ENCODE measurements around the gene GGA1.

The GGA1 gene

DNA sequence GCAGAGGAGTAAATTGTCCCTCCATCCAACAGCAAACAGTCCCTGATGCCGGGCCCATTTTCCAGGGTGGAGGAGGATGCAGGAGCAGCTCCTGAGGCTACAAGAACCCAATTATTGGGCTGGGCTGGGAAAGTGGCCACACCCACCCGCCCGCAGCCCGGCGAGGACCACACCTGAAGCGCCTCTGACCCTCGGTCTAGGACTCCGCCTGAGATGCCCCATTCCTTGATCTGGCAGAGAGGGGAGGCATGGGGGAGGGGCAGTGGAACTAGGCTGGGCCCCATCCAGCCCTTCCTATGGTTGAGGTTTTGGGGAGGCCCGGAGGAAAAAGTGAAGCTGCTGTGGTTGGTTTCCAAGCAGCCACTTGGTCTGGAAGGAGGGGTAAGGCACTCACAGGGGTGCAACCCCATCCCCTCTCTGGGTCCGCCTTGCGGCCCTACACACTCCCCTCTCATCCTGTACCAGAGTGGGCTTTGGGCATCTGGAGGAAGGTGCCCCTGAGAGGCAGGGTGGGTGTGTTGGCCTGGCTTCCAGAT is 64.4 kb downstream of the GGA1 start:
- no peak for DNase-seq

DNA sequence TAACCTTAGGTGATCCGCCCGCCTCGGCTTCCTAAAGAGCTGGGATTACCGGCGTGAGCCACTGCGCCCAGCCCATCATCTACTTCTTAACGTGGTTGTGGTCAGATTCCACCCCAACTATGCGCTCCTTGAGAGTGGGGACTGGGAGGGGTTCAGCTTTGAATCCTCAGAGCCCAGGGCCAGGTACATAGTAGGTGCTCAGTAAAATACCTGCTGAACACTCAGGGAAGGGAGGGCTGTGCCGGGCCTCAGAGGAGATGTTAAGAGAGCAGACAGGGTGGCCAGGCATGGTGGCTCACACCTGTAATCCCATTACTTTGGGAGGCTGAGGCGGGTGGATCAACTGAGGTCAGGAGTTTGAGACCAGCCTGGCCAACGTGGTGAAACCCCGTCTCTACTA is 65.6 kb downstream of the GGA1 start:
- DNase-seq = no peak

- DNase-seq = peak in 55 of 56 donors; percentile 16 to 89 (median 69)
Observed at GRCh38 chr22:37674951-37675929, 66.6 kb downstream of the GGA1 start, which contains the start of gene LGALS1. Gene LGALS1, plus strand, starts transcription at chr22:37675636. Its CDS starts 67 bp downstream, at chr22:37675703.

GRCh38 chr22:37675930-37676735 is 67.5 kb downstream of the GGA1 start:
- DNase-seq = peak in 23 of 56 donors; percentile 2 to 43 (median 24)

- DNase-seq = peak in 34 of 56 donors; percentile 13 to 73 (median 36)
Observed at GRCh38 chr22:37676736-37677492, 68.3 kb downstream of the GGA1 start.

GRCh38 chr22:37677493-37677974 is 68.9 kb downstream of the GGA1 start:
- DNase-seq = no peak

DNA sequence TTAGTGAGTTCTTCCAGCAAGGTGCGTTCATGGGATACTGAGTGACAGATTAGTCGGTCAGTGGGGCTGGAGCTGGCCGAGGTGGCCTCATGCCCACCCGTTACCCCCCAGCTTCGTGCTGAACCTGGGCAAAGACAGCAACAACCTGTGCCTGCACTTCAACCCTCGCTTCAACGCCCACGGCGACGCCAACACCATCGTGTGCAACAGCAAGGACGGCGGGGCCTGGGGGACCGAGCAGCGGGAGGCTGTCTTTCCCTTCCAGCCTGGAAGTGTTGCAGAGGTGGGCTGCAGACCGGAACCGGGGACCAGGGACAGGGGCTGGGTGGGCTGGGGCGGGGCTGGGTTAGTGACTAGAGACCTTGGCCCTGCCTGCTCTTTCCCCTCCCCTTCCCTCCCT is 69.7 kb downstream of the GGA1 start:
- DNase-seq = no peak

DNA sequence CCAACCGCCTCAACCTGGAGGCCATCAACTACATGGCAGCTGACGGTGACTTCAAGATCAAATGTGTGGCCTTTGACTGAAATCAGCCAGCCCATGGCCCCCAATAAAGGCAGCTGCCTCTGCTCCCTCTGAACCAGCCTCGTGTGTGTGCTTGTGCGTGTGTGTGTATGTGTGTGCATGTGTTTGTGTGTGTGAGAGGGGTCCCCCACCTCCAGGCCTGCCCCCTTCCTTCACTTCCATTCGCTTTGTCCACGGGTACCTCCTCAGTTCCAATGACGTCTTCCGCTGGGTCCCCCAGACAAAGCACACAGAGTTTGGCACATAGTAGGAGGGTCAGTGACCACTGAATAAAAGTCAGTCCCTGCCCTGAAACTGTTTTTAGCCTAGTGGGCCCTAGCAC is 71.0 kb downstream of the GGA1 start:
- no peak for DNase-seq

DNA sequence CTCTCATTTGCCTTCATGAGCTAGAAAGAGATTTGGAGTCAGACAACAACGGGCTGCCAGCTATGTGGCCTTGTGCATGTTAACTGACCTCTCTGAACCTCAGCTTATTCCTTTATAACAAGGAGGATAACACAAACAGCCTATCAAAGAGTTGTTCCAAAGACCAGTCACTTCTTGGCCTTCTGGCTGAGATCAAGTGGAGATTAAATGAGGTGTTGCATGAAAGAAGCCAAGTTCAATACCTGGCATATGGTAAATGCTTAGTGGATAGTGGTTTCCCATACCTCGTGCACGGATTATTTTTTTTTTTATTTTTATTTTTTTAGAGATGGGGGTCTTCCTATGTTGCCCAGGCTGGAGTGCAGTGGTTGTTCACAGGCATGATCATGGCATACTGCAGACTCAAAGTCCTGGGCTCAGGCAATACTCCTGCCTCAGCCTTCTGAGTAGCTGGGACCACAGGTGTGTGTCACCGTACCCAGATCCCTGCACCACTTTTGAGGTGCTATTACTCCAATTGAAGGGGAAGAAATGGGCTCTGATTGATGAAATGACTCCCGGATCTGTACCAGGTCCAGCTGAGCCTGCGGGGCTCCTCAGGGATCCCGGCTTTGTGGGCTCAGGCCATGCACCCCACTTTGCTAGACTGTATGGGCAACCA is 71.7 kb downstream of the GGA1 start:
- DNase-seq = no peak

GRCh38 chr22:37681001-37681424 is 72.4 kb downstream of the GGA1 start:
- DNase-seq = no peak

- DNase-seq = peak in 36 of 56 donors; percentile 8 to 77 (median 30)
Observed at GRCh38 chr22:37681556-37682049, 73.0 kb downstream of the GGA1 start.
